Upper lobe of left lung (tissue), 4 donors: ENCODE results near the gene NOTCH3.

Experiments
- CTCF ChIP-seq, 6 experiments: fragments of 450-650 bp in 4 of 6; fragments of 200-600 bp in 2 of 6; sonication (generic) in 2 of 6; IDR thresholded peaks; one replicate each; pipeline ENCODE4 v1.5.1; 2016 to 2019; ENCODE audit warnings: antibody characterized with exemption in 6 of 6
- EP300 ChIP-seq, 4 donors: sonication (generic); formaldehyde crosslinking; IDR thresholded peaks; one replicate each; pipeline ENCODE4 v1.5.1; 2017; ENCODE audit warnings: antibody characterized with exemption in 4 of 4, control low read depth in 2 of 4
- POLR2A ChIP-seq, 4 donors: fragments of 450-650 bp; IDR thresholded peaks; one replicate each; pipeline ENCODE4 v1.5.1; 2016 to 2017; ENCODE audit warnings: antibody characterized with exemption in 4 of 4, mild to moderate bottlenecking in 2 of 4
- POLR2AphosphoS5 ChIP-seq, 2 donors: sonication (generic); formaldehyde crosslinking; IDR thresholded peaks; one replicate each; pipeline ENCODE4 v1.5.1; 2017; ENCODE audit warnings: antibody characterized with exemption in 2 of 2

GRCh38 chr19:15199661-15200552 is 888 bp downstream of the NOTCH3 start:
- TF ChIP-seq EP300 (IDR thresholded peaks at IDR 0.05), result no peak
- TF ChIP-seq POLR2AphosphoS5 (IDR thresholded peaks at IDR 0.05), result no peak
- TF ChIP-seq CTCF (IDR thresholded peaks at IDR 0.05), result no peak
- TF ChIP-seq POLR2A (IDR thresholded peaks at IDR 0.05), result no peak
